Liver (tissue), 9 donors: ENCODE data around the gene CS. TPM values are rescaled to one million over a fixed set of nuclear protein-coding genes. Genes with fewer than 3 reads are reported as not detected.

Source experiments
- DNase-seq: peaks from one replicate; pipeline ENCODE4 v3.0.0-alpha.2; 2017; ENCODE audit warnings: low spot score
- H3K27ac ChIP-seq, 2 donors: one replicate each; pipeline ENCODE4 v1.7.0; 2013; ENCODE audit warnings: inconsistent platforms in 2 of 2, low read length in 2 of 2, control low read depth in 1 of 2, low read depth in 1 of 2, mild to moderate bottlenecking in 1 of 2
- H3K27me3 ChIP-seq, 4 donors: one replicate each; pipeline versions ENCODE4 v1.6.1 to v1.7.0; 2013; ENCODE audit warnings: low read length in 3 of 4, inconsistent platforms in 1 of 4, mild to moderate bottlenecking in 1 of 4, moderate library complexity in 1 of 4; ENCODE audit not compliant: control insufficient read depth in 4 of 4, insufficient read depth in 4 of 4
- H3K36me3 ChIP-seq, 4 donors: one replicate each; pipeline versions ENCODE4 v1.6.1 to v1.7.0; 2013; ENCODE audit warnings: low read length in 3 of 4, mild to moderate bottlenecking in 3 of 4, low read depth in 1 of 4, moderate library complexity in 1 of 4; ENCODE audit not compliant: control insufficient read depth in 4 of 4, insufficient read depth in 3 of 4
- H3K4me1 ChIP-seq, 4 donors: one replicate each; pipeline versions ENCODE4 v1.6.1 to v1.7.0; 2013; ENCODE audit warnings: low read length in 3 of 4, mild to moderate bottlenecking in 3 of 4, moderate library complexity in 1 of 4; ENCODE audit not compliant: control insufficient read depth in 4 of 4, insufficient read depth in 4 of 4
- H3K4me3 ChIP-seq, 3 donors: one replicate each; pipeline versions ENCODE4 v1.6.1 to v1.7.0; 2013; ENCODE audit warnings: low read length in 3 of 3, control low read depth in 1 of 3, low read depth in 1 of 3, mild to moderate bottlenecking in 1 of 3
- H3K9ac ChIP-seq, 2 donors: one replicate each; pipeline ENCODE4 v1.7.0; 2013; ENCODE audit warnings: low read length in 2 of 2, mild to moderate bottlenecking in 2 of 2, moderate library complexity in 2 of 2, control low read depth in 1 of 2, low read depth in 1 of 2
- H3K9me3 ChIP-seq, 4 donors: one replicate each; pipeline versions ENCODE4 v1.6.1 to v1.7.0; 2013; ENCODE audit warnings: low read length in 3 of 4; ENCODE audit not compliant: control insufficient read depth in 4 of 4
- ATF3 ChIP-seq: IDR thresholded peaks from 2 replicates; pipeline ENCODE4 v1.6.1; 2016; ENCODE audit warnings: antibody characterized with exemption
- EGR1 ChIP-seq, 2 donors: IDR thresholded peaks; 2 replicates each; pipeline ENCODE4 v1.6.1; 2016 to 2018; ENCODE audit warnings: antibody characterized with exemption in 2 of 2, low read depth in 2 of 2
- FOXA1 ChIP-seq: IDR thresholded peaks from 2 replicates; pipeline ENCODE4 v1.6.1; 2016; ENCODE audit warnings: antibody characterized with exemption
- FOXA2 ChIP-seq: IDR thresholded peaks from 2 replicates; pipeline ENCODE4 v1.6.1; 2016; ENCODE audit warnings: antibody characterized with exemption
- GABPA ChIP-seq, 2 donors: IDR thresholded peaks in 1 of 2; conservative IDR thresholded peaks in 1 of 2; 2 replicates each; pipeline ENCODE4 v1.6.1; 2016; ENCODE audit warnings: antibody characterized with exemption in 2 of 2, mild to moderate bottlenecking in 1 of 2, moderate library complexity in 1 of 2
- HNF4A ChIP-seq, 2 donors: conservative IDR thresholded peaks; 2 replicates each; pipeline ENCODE4 v1.6.1; 2016; ENCODE audit warnings: antibody characterized with exemption in 2 of 2, mild to moderate bottlenecking in 2 of 2
- HNF4G ChIP-seq: IDR thresholded peaks from 2 replicates; pipeline ENCODE4 v1.6.1; 2016; ENCODE audit warnings: antibody characterized with exemption
- JUND ChIP-seq, 2 donors: IDR thresholded peaks; 2 replicates each; pipeline ENCODE4 v1.6.1; 2016; ENCODE audit warnings: antibody characterized with exemption in 2 of 2
- MAX ChIP-seq: IDR thresholded peaks from 2 replicates; pipeline ENCODE4 v1.6.1; 2016; ENCODE audit warnings: antibody characterized with exemption
- NR2F2 ChIP-seq: IDR thresholded peaks from 2 replicates; pipeline ENCODE4 v1.6.1; 2016; ENCODE audit warnings: antibody characterized with exemption
- RAD21 ChIP-seq, 2 donors: IDR thresholded peaks; 2 replicates each; pipeline ENCODE4 v1.6.1; 2016; ENCODE audit warnings: antibody characterized with exemption in 2 of 2, mild to moderate bottlenecking in 2 of 2
- RXRA ChIP-seq, 2 donors: IDR thresholded peaks; 2 replicates each; pipeline ENCODE4 v1.6.1; 2017 to 2018; ENCODE audit warnings: antibody characterized with exemption in 2 of 2, mild to moderate bottlenecking in 1 of 2
- TAF1 ChIP-seq: conservative IDR thresholded peaks from 2 replicates; pipeline ENCODE4 v1.6.1; 2016; ENCODE audit warnings: antibody characterized with exemption, mild to moderate bottlenecking
- YY1 ChIP-seq: IDR thresholded peaks from 2 replicates; pipeline ENCODE4 v1.6.1; 2016; ENCODE audit warnings: antibody characterized with exemption, mild to moderate bottlenecking
- WGBS: extraction: QIAGEN DNeasy Blood & Tissue Kit; methylation state at CpG from one replicate; pipeline ENCODE4 v1.1.7; 2013; 5-methylcytosine and 5-hydroxymethylcytosine counted together
- polyA plus RNA-seq, 2 donors: library from polyadenylated mRNA; stranded (reverse) in 1 of 2; unstranded in 1 of 2; fragments of 200-250 nt in 1 of 2; fragments of >200 nt in 1 of 2; fragmentation: Nextera tagmentation in 1 of 2; extraction: Ambion mirVana in 1 of 2; gene quantifications; one replicate each; pipeline versions ENCODE4 v1.2.1 to v1.2.3, GENCODE V29; 2013 to 2015
- total RNA-seq, 2 donors: library from RNA; depleted of rRNA; stranded (reverse); fragments of >200 nt; gene quantifications; one replicate each; pipeline ENCODE4 v1.2.3, GENCODE V29; 2014
- TF ChIP-seq, protein P1 (sequence below): IDR thresholded peaks from 2 replicates; pipeline ENCODE4 v1.6.1; 2016; ENCODE audit warnings: antibody characterized with exemption
- TF ChIP-seq, protein P2 (sequence below): IDR thresholded peaks from 2 replicates; pipeline ENCODE4 v1.6.1; 2016; ENCODE audit warnings: antibody characterized with exemption, mild to moderate bottlenecking
- donor health status: healthy.
- donor health status: healthy.
- donor health status: healthy.
- donor health status: healthy.
- donor health status: healthy.

CS gene
- total and polyA plus RNA-seq, 4 donors, result 33.8 to 79.9 (median 47.5) TPM

GRCh38 chr12:56253091-56253490 lies 47.0 kb downstream of the CS start (continued):
- no peak for TF ChIP-seq ATF3
- no peak for TF ChIP-seq HNF4A (conservative IDR thresholded peaks at IDR 0.05)
- TF ChIP-seq JUND (IDR thresholded peaks at IDR 0.05), result no peak
- no peak for TF ChIP-seq FOXA1
- TF ChIP-seq, protein P1, sequence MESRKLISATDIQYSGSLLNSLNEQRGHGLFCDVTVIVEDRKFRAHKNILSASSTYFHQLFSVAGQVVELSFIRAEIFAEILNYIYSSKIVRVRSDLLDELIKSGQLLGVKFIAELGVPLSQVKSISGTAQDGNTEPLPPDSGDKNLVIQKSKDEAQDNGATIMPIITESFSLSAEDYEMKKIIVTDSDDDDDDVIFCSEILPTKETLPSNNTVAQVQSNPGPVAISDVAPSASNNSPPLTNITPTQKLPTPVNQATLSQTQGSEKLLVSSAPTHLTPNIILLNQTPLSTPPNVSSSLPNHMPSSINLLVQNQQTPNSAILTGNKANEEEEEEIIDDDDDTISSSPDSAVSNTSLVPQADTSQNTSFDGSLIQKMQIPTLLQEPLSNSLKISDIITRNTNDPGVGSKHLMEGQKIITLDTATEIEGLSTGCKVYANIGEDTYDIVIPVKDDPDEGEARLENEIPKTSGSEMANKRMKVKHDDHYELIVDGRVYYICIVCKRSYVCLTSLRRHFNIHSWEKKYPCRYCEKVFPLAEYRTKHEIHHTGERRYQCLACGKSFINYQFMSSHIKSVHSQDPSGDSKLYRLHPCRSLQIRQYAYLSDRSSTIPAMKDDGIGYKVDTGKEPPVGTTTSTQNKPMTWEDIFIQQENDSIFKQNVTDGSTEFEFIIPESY, result no peak
- TF ChIP-seq TAF1, result no peak
- TF ChIP-seq NR2F2, result no peak
- no peak for TF ChIP-seq HNF4G

DNA sequence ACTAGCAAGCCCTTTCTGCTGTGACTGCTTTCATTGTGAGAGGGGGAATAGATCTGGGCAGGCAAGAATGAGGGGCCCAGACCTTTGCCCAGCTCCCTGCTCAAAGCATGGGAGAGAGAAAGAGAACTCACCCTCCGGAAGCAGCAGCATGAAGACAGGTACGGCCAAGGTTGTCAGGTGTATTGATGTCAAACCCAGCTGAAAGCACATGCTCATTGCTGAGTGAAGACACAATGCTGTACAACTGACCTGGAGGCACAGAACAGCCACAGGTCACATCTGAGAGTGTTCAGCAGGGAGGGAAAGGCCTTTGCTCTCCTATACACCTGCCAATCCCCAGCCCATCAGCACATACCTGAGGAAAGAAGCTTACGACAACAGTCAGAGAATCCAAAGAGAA lies 47.5 kb downstream of the CS start:
- whole genome bisulfite sequencing, result 96% methylated on average over 3 of the region's 3 CpGs
- no peak for DNase-seq
- Histone ChIP-seq H3K36me3 (peaks cover 15 to 60% (median 42%) of the 10 kb centered on the region in 4 donors), H3K27ac (no peak overlapping the region), H3K9ac (no peak overlapping the region), H3K4me1 (peaks cover 0 to 13% (median 9%) of the 10 kb centered on the region in 4 donors), H3K4me3 (no peak overlapping the region), H3K9me3 (no peaks in the 10 kb centered on the region), H3K27me3 (no peaks in the 10 kb centered on the region)
- TF ChIP-seq FOXA1 (no peak), GABPA (IDR thresholded peaks at IDR 0.05 in 1 of 2, conservative IDR thresholded peaks at IDR 0.05 in 1 of 2) (no peak)

GRCh38 chr12:56248711-56249110 lies 51.4 kb downstream of the CS start:
- no peak for DNase-seq
- Histone ChIP-seq H3K9ac (no peak overlapping the region), H3K27ac (no peak overlapping the region), H3K9me3 (no peaks in the 10 kb centered on the region), H3K4me1 (peaks cover 0 to 3% (median 0%) of the 10 kb centered on the region in 4 donors), H3K4me3 (no peak overlapping the region), H3K36me3 (peaks cover 28 to 75% (median 61%) of the 10 kb centered on the region in 4 donors), H3K27me3 (no peaks in the 10 kb centered on the region)
- no peak for TF ChIP-seq RAD21 (IDR thresholded peaks at IDR 0.05)
- TF ChIP-seq, protein P1, result no peak
- no peak for TF ChIP-seq EGR1 (IDR thresholded peaks at IDR 0.05; ENCODE audit: low read depth in 2 of 2)
- no peak for TF ChIP-seq HNF4A (conservative IDR thresholded peaks at IDR 0.05)
- TF ChIP-seq ATF3, result no peak
- WGBS, result 97% methylated on average over 8 of the region's 8 CpGs

GRCh38 chr12:56247923-56248322 lies 52.2 kb downstream of the CS start:
- Histone ChIP-seq H3K9me3 (no peaks in the 10 kb centered on the region), H3K9ac (no peak overlapping the region), H3K4me3 (no peak overlapping the region), H3K4me1 (peaks cover 0 to 3% (median 0%) of the 10 kb centered on the region in 4 donors), H3K36me3 (peaks cover 30 to 75% (median 58%) of the 10 kb centered on the region in 4 donors), H3K27me3 (no peaks in the 10 kb centered on the region), H3K27ac (no peak overlapping the region)
- 97% methylated on average over 16 of the region's 16 CpGs for WGBS
- DNase-seq, result no peak
- no peak for TF ChIP-seq YY1
- no peak for TF ChIP-seq GABPA (IDR thresholded peaks at IDR 0.05 in 1 of 2, conservative IDR thresholded peaks at IDR 0.05 in 1 of 2)
- TF ChIP-seq JUND (IDR thresholded peaks at IDR 0.05), result no peak
- no peak for TF ChIP-seq FOXA2
- no peak for TF ChIP-seq MAX
- no peak for TF ChIP-seq TAF1
- no peak for TF ChIP-seq HNF4A (conservative IDR thresholded peaks at IDR 0.05)
- TF ChIP-seq RXRA (IDR thresholded peaks at IDR 0.05), result no peak
- TF ChIP-seq FOXA1, result no peak
- TF ChIP-seq, protein P2, sequence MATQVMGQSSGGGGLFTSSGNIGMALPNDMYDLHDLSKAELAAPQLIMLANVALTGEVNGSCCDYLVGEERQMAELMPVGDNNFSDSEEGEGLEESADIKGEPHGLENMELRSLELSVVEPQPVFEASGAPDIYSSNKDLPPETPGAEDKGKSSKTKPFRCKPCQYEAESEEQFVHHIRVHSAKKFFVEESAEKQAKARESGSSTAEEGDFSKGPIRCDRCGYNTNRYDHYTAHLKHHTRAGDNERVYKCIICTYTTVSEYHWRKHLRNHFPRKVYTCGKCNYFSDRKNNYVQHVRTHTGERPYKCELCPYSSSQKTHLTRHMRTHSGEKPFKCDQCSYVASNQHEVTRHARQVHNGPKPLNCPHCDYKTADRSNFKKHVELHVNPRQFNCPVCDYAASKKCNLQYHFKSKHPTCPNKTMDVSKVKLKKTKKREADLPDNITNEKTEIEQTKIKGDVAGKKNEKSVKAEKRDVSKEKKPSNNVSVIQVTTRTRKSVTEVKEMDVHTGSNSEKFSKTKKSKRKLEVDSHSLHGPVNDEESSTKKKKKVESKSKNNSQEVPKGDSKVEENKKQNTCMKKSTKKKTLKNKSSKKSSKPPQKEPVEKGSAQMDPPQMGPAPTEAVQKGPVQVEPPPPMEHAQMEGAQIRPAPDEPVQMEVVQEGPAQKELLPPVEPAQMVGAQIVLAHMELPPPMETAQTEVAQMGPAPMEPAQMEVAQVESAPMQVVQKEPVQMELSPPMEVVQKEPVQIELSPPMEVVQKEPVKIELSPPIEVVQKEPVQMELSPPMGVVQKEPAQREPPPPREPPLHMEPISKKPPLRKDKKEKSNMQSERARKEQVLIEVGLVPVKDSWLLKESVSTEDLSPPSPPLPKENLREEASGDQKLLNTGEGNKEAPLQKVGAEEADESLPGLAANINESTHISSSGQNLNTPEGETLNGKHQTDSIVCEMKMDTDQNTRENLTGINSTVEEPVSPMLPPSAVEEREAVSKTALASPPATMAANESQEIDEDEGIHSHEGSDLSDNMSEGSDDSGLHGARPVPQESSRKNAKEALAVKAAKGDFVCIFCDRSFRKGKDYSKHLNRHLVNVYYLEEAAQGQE, result no peak
